GM10266 (cell line): ENCODE data around the gene PDE3B.

Source experiments
- DNase-seq: peaks from one replicate; pipeline ENCODE4 v3.0.0; 2012; ENCODE audit errors: extremely low spot score
- TF ChIP-seq, protein P1 (sequence below): IDR thresholded peaks from 2 replicates; pipeline ENCODE4 v1.5.1; 2012; ENCODE audit warnings: mild to moderate bottlenecking, low read depth; ENCODE audit not compliant: control insufficient read depth, insufficient read depth; ENCODE audit errors: missing control alignments

Gene PDE3B

DNA sequence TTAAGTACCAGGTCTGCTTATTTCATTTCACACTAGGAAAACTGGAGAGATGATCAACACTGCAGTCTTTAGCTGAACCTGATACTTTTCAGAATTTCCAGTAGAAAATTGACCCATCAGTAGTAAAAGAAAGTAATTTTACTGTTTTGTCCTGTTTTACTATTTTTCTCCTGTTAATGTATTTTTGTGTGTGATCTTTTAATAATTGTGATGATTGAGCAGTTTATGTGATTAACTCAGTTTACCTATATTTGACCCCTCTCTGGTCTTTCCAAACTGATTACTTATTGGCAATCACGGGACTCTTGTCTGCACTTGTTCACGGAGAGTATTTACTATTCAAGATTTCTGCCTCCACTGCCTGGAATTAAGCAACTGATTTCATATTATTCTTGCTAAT lies 249.0 kb downstream of the PDE3B start:
- TF ChIP-seq, protein P1, sequence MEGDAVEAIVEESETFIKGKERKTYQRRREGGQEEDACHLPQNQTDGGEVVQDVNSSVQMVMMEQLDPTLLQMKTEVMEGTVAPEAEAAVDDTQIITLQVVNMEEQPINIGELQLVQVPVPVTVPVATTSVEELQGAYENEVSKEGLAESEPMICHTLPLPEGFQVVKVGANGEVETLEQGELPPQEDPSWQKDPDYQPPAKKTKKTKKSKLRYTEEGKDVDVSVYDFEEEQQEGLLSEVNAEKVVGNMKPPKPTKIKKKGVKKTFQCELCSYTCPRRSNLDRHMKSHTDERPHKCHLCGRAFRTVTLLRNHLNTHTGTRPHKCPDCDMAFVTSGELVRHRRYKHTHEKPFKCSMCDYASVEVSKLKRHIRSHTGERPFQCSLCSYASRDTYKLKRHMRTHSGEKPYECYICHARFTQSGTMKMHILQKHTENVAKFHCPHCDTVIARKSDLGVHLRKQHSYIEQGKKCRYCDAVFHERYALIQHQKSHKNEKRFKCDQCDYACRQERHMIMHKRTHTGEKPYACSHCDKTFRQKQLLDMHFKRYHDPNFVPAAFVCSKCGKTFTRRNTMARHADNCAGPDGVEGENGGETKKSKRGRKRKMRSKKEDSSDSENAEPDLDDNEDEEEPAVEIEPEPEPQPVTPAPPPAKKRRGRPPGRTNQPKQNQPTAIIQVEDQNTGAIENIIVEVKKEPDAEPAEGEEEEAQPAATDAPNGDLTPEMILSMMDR: no peak
- no peak for DNase-seq

DNA sequence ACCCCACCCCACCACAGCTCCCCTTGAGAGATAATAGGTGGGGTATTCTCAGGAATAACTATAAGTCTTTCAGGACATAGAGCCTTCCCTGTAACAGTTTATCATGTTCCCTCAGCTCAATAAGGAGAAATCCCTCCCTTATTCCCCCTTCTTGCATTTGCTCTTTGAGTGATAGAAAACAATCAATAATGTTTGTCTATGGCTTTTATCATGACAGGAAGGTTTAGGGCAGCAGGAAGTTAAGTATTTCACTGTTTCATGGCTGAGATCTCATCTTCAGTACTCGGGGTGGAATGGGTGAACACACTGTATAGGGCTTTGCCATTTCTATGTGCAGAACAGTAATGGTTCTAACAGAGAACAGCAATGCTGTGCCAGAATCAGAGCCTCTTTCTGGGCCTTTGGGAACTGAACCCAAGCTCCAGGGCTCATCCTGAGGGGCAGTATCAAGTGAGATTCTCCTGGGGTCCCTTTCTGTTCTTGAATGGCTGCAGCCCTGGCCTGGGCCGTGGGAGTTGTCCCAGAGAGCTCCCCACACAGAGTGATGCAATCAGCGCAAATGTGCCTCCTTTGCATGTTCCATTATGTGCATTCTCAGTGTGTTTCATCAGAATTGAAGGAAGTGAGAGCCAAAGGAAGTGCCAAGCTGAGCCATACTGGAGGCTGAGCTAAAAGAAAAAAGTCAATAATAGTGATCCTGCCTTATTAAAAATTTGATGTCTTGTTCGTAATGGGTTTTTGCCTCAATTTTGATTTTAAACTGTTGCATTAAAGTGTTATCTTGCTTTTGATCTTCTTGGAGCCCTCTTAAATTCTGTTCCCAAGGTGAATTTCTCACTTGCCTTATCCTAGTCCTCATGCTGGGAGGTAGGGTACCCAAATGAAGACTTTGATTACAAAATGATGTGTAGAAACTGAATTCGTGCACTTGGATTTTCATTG lies 251.3 kb downstream of the PDE3B start:
- TF ChIP-seq, protein P1: no peak
- no peak for DNase-seq

DNA sequence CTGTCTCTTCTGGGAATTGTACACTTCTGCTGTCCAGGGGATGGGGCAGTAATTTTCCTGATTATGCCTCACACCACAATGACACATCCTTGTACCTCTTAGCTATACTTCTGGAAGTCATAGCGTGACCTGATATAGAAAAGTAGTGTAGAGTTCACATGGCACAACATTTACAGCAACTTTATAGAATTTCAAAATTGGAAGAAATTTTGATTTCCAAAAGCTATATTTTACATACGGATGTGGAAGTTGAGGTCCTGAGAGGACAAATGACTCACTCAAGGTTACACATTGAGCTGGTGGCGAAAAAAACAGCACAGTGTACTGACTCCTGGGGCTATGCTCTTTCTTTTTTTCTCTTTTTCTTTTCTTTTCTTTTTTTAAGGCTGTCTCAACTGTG lies 254.8 kb downstream of the PDE3B start:
- DNase-seq: no peak
- TF ChIP-seq, protein P1: no peak

DNA sequence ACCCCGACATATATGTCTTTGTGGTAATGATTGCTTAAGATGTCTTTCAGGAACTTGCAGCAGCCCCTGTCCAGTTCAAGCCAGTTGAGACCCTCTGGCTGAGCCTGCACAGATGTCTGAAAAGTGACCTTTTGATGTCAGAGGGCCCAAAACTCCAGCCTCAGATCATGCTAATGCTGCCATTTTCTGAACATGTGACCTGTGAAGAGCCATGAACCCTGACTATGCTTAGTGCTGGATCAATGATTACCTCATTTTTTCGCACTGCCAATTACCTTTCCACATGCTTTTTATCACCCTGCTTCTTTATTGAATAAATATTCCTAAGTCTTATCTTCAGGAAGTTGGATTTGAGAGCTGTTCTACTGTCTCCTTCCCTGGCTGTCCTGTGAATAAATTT lies 255.3 kb downstream of the PDE3B start:
- TF ChIP-seq, protein P1: no peak
- no peak for DNase-seq

DNA sequence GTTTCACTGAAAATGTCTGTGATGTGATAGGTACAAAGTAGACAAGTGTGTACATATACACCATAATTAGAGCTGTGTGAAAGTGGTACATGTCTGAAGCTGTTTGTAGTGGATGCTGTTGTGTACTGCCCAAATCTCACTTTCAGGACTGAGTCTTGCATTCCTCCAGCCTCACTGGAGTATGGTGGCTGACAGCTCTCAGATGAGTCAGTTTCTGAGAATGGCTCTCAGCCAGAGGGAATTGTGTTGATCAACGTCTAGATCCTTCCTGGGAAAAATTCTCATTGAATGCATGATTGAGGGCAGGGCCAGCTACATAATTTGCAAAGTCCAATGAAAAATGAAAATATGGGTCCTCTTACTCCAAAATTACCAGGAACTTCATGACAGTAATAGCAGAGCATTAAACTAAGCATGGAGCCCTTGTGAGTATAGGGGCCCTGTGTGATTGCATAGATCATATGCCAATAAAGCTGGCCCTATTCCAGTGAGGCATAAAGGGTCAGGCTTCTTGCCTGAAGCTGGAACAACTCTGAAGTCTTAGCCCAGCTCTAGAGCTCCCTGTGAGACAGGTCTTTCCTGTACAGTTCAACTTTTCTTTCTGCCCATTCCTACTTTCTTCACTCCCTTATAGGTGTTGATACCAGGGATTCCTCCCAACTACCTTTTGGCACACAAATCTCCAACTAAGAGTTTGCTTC lies 259.2 kb downstream of the PDE3B start:
- TF ChIP-seq, protein P1: no peak
- no peak for DNase-seq

DNA sequence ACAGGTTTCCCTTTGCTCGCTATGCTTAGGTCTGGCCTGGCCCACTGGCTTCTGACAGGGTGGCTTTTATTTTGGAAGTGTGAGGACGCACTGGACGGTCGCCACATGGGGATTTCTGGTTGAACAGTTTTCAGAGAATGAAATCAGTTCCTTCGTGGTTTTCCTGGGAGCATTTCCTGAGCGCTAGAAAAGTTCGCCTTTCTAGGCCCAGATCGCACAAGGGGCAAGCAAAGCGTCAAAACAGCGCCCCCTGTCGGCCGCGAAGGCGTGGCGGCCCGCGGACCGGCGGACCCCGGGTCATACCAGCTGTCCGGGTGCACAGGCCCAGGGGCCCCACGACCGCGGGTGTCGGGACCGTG lies 261.1 kb downstream of the PDE3B start:
- peak; percentile 69 for DNase-seq

More for the DNA sequence above, 261.1 kb downstream of the PDE3B start:
- TF ChIP-seq, protein P1: peak; percentile 90
